ENCODE data around the gene HNRNPLL. TPM values are rescaled to one million over a fixed set of nuclear protein-coding genes. Genes with fewer than 3 reads are reported as not detected.

Gene HNRNPLL
- total RNA-seq, 4 donors from 2014 or later, result 45.2 to 59.7 (median 54.4) TPM

DNA sequence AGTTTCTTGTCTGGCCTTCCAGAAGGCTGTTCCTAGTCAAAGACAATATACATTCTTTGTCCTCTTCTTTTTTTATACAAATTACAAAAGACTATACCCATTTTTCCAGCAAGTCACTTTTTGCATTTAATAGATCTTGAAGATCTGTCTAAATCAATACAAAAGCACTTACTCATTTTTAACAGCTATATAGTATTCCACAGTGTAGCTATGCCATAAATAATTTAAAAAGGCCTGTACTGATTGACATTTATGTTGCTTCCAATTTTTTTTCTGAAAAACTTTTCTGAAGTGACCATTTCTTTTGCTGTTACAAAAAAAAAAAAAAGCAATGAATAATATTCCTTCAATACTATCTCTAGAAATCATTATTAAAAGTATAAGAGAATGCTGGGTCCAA lies 30.3 kb upstream of the HNRNPLL start:
- TF ChIP-seq POLR2A (IDR thresholded peaks at IDR 0.05), result no peak
- no peak for TF ChIP-seq EP300 (IDR thresholded peaks at IDR 0.05; ENCODE audit: low read depth)
- no peak for TF ChIP-seq POLR2AphosphoS5 (IDR thresholded peaks at IDR 0.05)
- TF ChIP-seq, protein P1, sequence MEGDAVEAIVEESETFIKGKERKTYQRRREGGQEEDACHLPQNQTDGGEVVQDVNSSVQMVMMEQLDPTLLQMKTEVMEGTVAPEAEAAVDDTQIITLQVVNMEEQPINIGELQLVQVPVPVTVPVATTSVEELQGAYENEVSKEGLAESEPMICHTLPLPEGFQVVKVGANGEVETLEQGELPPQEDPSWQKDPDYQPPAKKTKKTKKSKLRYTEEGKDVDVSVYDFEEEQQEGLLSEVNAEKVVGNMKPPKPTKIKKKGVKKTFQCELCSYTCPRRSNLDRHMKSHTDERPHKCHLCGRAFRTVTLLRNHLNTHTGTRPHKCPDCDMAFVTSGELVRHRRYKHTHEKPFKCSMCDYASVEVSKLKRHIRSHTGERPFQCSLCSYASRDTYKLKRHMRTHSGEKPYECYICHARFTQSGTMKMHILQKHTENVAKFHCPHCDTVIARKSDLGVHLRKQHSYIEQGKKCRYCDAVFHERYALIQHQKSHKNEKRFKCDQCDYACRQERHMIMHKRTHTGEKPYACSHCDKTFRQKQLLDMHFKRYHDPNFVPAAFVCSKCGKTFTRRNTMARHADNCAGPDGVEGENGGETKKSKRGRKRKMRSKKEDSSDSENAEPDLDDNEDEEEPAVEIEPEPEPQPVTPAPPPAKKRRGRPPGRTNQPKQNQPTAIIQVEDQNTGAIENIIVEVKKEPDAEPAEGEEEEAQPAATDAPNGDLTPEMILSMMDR (IDR thresholded peaks at IDR 0.05), result no peak
- H3K4me1 ChIP-seq, result no peaks in the 10 kb centered on the region
- H3K9me3 ChIP-seq, result no peaks in the 10 kb centered on the region
- no peak for DNase-seq
- H3K27ac ChIP-seq, result no peak overlapping the region
- in situ Hi-C loops (cut with MboI; ENCODE audit: low pct_ligation_motif_present in 1 of 4, low pct_unique_long_range_greater_than_20kb in 1 of 4, low sequenced_read_pairs in 3 of 4), result no loop called here
- intact Hi-C loops (cut with DNase I; ENCODE audit: low total_unique reads), result no loop called here
- H3K4me3 ChIP-seq, result no peak overlapping the region
- no peaks in the 10 kb centered on the region for H3K27me3 ChIP-seq
- no peaks in the 10 kb centered on the region for H3K36me3 ChIP-seq

DNA sequence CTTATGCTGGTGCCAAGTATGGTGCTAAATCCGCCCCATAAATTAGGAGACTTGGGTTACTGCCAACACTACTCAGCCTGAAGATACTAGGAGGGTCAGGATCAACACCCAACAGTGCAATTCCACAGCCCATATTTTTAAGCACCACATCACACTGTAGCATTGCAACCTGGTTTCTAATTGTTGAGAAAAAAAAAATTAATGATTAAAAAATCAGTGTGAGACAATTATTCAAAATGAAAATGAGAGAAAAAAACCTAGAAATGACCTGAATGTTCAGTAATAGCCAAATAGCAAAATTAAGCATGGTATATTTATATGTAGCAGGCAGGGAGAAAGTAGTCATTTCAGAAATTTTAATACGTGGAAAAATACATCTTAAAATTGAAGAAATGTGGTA lies 29.2 kb upstream of the HNRNPLL start:
- intact Hi-C loops (cut with DNase I; ENCODE audit: low total_unique reads) (no loop called here), in situ Hi-C loops (cut with MboI; ENCODE audit: low pct_ligation_motif_present in 1 of 4, low pct_unique_long_range_greater_than_20kb in 1 of 4, low sequenced_read_pairs in 3 of 4) (no loop called here)
- 78 to 81% methylated on average over 2 of the region's 2 CpGs for WGBS, 2 donors (ENCODE audit: low coverage in 1 of 2)
- no peak overlapping the region for H3K4me3 ChIP-seq
- DNase-seq, result no peak
- no peaks in the 10 kb centered on the region for H3K4me1 ChIP-seq
- TF ChIP-seq POLR2A (IDR thresholded peaks at IDR 0.05), result no peak
- TF ChIP-seq POLR2AphosphoS5 (IDR thresholded peaks at IDR 0.05), result no peak
- TF ChIP-seq EP300 (IDR thresholded peaks at IDR 0.05; ENCODE audit: low read depth), result no peak
- no peaks in the 10 kb centered on the region for H3K27me3 ChIP-seq
- no peak overlapping the region for H3K27ac ChIP-seq
- H3K9me3 ChIP-seq, result no peaks in the 10 kb centered on the region
- H3K36me3 ChIP-seq, result no peaks in the 10 kb centered on the region

DNA sequence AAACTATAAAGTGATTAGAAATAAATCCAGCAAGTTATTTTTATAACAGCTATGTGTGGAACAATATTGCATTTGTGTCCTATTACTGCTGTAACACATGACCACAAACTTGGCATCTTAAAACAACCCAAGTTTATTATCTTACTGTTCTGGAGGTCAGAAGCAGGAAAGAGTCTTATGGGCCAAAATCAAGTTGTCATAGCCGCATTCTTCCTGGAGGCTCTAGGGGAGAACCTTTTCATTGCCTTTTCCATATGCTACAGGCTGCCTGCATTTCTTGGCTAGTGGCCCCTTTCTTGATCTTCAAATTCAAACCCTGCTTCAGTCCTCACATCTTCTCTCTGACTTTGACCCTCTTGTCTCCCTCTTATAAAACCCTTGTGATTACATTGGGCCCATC lies 27.0 kb upstream of the HNRNPLL start:
- Histone ChIP-seq H3K27ac (no peak overlapping the region), H3K27me3 (no peaks in the 10 kb centered on the region), H3K9me3 (no peaks in the 10 kb centered on the region), H3K4me1 (no peaks in the 10 kb centered on the region), H3K4me3 (no peak overlapping the region), H3K36me3 (no peaks in the 10 kb centered on the region)
- no peak for DNase-seq
- 67 to 95% methylated on average over 1 of the region's 1 CpG for WGBS, 2 donors (ENCODE audit: low coverage in 1 of 2)
- in situ Hi-C loops (cut with MboI; ENCODE audit: low pct_ligation_motif_present in 1 of 4, low pct_unique_long_range_greater_than_20kb in 1 of 4, low sequenced_read_pairs in 3 of 4), result no loop called here
- TF ChIP-seq EP300 (IDR thresholded peaks at IDR 0.05; ENCODE audit: low read depth) (no peak), POLR2AphosphoS5 (IDR thresholded peaks at IDR 0.05) (no peak), POLR2A (IDR thresholded peaks at IDR 0.05) (no peak)
- TF ChIP-seq, protein P1 (IDR thresholded peaks at IDR 0.05), result no peak
- intact Hi-C loops (cut with DNase I; ENCODE audit: low total_unique reads), result no loop called here

DNA sequence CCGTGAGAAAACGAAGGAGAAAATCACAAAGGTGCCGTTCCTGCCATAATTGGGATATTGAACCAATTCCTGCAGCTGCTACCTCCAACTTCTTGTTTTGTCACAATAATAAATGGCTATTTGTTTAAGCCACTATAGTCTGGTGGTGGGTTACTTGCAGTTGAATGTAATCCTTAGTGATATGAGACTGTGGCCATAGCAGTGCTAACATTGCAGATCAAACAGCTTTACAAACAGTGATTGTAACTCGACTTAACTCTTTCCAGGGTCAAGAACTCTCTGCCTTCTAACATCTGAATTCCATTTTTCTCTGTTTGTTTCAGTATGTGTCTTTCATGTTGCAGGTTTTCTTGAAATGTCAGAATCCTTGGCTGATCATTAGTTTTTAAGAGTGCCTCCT lies 24.7 kb upstream of the HNRNPLL start:
- Histone ChIP-seq H3K4me3 (no peak overlapping the region), H3K27me3 (no peaks in the 10 kb centered on the region), H3K27ac (no peak overlapping the region), H3K4me1 (no peaks in the 10 kb centered on the region), H3K9me3 (no peaks in the 10 kb centered on the region), H3K36me3 (no peaks in the 10 kb centered on the region)
- no peak for DNase-seq
- intact Hi-C loops (cut with DNase I; ENCODE audit: low total_unique reads), result no loop called here
- 38 to 68% methylated on average over 4 of the region's 4 CpGs for WGBS, 2 donors (ENCODE audit: low coverage in 1 of 2)
- in situ Hi-C loops (cut with MboI; ENCODE audit: low pct_ligation_motif_present in 1 of 4, low pct_unique_long_range_greater_than_20kb in 1 of 4, low sequenced_read_pairs in 3 of 4), result no loop called here
- TF ChIP-seq, protein P1 (IDR thresholded peaks at IDR 0.05), result no peak
- TF ChIP-seq POLR2AphosphoS5 (IDR thresholded peaks at IDR 0.05), result no peak
- TF ChIP-seq EP300 (IDR thresholded peaks at IDR 0.05; ENCODE audit: low read depth), result no peak
- no peak for TF ChIP-seq POLR2A (IDR thresholded peaks at IDR 0.05)

DNA sequence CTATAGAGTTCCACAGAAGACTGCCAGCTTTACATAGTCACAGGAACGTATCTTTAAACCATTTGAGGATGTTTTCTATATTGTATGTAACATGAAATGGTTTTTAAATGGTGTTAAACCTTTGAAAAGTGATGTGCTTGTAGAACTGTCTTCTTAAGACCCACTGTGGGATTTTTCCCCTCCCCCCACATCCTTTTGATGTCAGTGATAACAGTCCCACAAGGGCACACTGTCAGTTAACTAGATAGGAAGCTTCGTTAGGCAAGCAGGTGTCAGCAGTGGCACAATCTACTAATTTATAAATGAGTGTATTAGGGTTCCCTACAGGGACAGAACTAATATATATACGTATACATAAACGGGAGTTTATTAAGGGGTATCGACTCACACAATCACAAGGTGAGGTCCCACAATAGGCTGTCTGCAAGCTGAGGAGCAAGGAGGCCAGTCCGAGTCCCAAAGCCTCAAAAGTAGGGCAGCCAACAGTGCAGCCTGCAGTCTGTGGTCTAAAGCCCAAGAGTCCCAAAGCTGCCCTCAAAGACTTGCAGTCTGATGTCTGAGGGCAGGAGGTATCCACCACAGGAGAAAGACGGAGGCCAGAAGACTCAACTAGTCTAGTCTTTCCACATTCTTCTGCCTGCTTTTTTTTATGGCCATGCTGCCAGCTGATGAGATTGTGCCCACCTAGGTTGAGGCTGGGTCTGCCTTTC lies 23.8 kb upstream of the HNRNPLL start:
- H3K27me3 ChIP-seq, result no peaks in the 10 kb centered on the region
- WGBS, 2 donors (ENCODE audit: low coverage in 1 of 2), result 77 to 80% methylated on average over 7 of the region's 7 CpGs
- H3K27ac ChIP-seq, result no peak overlapping the region
- no peak for DNase-seq
- H3K4me1 ChIP-seq, result no peaks in the 10 kb centered on the region
- H3K36me3 ChIP-seq, result no peaks in the 10 kb centered on the region
- TF ChIP-seq, protein P1 (IDR thresholded peaks at IDR 0.05), result no peak
- TF ChIP-seq POLR2AphosphoS5 (IDR thresholded peaks at IDR 0.05) (no peak), POLR2A (IDR thresholded peaks at IDR 0.05) (no peak), EP300 (IDR thresholded peaks at IDR 0.05; ENCODE audit: low read depth) (no peak)
- intact Hi-C loops (cut with DNase I; ENCODE audit: low total_unique reads) (no loop called here), in situ Hi-C loops (cut with MboI; ENCODE audit: low pct_ligation_motif_present in 1 of 4, low pct_unique_long_range_greater_than_20kb in 1 of 4, low sequenced_read_pairs in 3 of 4) (no loop called here)
- no peaks in the 10 kb centered on the region for H3K9me3 ChIP-seq
- no peak overlapping the region for H3K4me3 ChIP-seq

Data from transverse colon (tissue), 4 donors.